ENCODE measurements around the gene EHD3. TPM values are rescaled to one million over a fixed set of nuclear protein-coding genes. Genes with fewer than 3 reads are reported as not detected.

Gene EHD3
- total and polyA plus RNA-seq, 10 donors = 4.6 to 27.2 (median 14.2) TPM

DNA sequence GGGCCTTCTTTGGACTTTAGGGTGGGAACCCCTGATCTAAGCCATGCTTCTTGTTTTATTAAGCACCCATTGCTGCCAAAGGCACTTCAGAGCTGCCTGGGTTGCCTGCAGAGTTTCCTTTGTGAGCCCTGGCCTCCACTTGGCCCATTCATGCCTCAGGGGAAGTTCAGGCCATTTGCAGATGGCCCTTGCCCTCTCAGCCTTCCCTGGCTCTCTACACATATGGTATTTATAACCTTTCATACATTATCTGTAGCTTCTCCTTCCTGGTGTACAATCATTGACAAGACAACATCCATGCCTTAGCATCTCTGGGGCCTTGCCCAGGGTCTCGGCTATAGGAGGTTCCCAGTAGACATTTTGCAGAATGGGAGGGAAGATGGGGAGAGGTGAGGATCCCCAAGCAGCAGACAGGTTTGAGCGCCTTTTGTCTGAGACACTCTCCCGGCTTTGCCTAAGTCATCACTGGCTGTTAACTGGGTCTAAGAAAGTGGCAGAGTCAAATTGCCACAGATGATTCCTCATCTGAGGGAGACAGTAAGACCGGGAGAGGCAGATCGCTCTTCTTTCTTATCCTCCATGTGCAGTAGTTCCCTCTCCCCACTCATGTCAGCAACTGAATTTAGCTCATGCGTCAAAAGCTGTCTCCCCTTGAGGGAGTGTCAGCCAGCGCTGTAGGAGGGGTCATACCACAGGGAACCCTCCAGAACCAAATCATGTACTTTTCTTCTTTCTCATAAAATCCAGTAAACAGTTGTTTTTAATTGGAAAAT is 2.7 kb downstream of the EHD3 start:
- H3K27me3 ChIP-seq (replicated peaks in 1 of 7) = no peaks in the 10 kb centered on the region
- TF ChIP-seq, protein P1, sequence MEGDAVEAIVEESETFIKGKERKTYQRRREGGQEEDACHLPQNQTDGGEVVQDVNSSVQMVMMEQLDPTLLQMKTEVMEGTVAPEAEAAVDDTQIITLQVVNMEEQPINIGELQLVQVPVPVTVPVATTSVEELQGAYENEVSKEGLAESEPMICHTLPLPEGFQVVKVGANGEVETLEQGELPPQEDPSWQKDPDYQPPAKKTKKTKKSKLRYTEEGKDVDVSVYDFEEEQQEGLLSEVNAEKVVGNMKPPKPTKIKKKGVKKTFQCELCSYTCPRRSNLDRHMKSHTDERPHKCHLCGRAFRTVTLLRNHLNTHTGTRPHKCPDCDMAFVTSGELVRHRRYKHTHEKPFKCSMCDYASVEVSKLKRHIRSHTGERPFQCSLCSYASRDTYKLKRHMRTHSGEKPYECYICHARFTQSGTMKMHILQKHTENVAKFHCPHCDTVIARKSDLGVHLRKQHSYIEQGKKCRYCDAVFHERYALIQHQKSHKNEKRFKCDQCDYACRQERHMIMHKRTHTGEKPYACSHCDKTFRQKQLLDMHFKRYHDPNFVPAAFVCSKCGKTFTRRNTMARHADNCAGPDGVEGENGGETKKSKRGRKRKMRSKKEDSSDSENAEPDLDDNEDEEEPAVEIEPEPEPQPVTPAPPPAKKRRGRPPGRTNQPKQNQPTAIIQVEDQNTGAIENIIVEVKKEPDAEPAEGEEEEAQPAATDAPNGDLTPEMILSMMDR (IDR thresholded peaks at IDR 0.05 in 8 of 11, conservative IDR thresholded peaks at IDR 0.05 in 3 of 11) = no peak
- TF ChIP-seq POLR2A (IDR thresholded peaks at IDR 0.05) (no peak), POLR2AphosphoS5 (IDR thresholded peaks at IDR 0.05) (no peak)
- intact Hi-C loops (cut with DNase I; ENCODE audit: low total_unique reads) = loop anchor here (10.0 kb wide), 1 partner anchor 78 kb away; no protein-coding TSS in a partner anchor
- 72 to 92% (median 78%) methylated on average over 7 of the region's 7 CpGs for WGBS, 5 donors
- peak overlapping the region in 2 of 8 donors; percentile 0 to 84 for H3K27ac ChIP-seq
- H3K4me3 ChIP-seq = peak overlapping the region in 1 of 8 donors; percentile 85
- H3K9me3 ChIP-seq = no peaks in the 10 kb centered on the region
- peaks cover 20 to 73% (median 54%) of the 10 kb centered on the region in 6 donors for H3K4me1 ChIP-seq
- H3K36me3 ChIP-seq = peaks cover 0 to 4% (median 0%) of the 10 kb centered on the region in 6 donors
- no peak for DNase-seq

DNA sequence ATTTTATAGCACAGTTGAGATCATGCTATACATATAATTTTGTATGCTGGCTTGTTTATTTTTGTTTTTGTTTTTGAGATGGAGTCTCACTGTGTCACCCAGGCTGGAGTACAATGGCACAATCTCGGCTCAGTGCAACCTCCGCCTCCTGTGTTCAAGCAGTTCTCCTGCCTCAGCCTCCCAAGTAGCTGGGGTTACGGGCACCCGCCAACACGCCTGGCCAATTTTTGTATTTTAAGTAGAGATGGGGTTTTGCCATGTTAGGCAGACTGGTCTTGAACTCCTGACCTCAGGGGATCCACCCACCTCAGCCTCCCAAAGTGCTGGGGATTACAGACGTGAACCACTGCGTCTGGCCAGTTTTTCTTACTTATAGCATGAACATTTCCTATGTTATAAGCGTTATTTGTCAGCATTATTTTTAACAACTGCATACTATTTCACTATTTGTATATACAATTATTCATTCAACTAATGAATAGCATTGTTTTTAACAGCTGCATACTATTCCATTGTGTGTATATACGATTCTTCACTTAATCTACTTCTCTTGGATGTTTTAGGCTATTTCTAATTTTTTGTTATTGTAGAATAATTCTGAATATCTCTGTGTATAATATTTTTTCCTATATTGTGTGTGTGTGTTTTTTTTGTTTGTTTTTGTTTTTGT is 3.5 kb downstream of the EHD3 start:
- Histone ChIP-seq H3K27ac (no peak overlapping the region), H3K36me3 (peaks cover 0 to 4% (median 0%) of the 10 kb centered on the region in 6 donors), H3K4me3 (no peak overlapping the region), H3K4me1 (peaks cover 20 to 80% (median 60%) of the 10 kb centered on the region in 6 donors), H3K9me3 (no peaks in the 10 kb centered on the region), H3K27me3 (replicated peaks in 1 of 7) (no peaks in the 10 kb centered on the region)
- no peak for DNase-seq
- TF ChIP-seq POLR2AphosphoS5 (IDR thresholded peaks at IDR 0.05) (no peak), POLR2A (IDR thresholded peaks at IDR 0.05) (no peak)
- TF ChIP-seq, protein P1 (IDR thresholded peaks at IDR 0.05 in 8 of 11, conservative IDR thresholded peaks at IDR 0.05 in 3 of 11) = no peak
- intact Hi-C loops (cut with DNase I; ENCODE audit: low total_unique reads) = loop anchor here (10.0 kb wide), 1 partner anchor 77 kb away; no protein-coding TSS in a partner anchor
- WGBS, 5 donors = 90 to 97% (median 91%) methylated on average over 9 of the region's 9 CpGs

DNA sequence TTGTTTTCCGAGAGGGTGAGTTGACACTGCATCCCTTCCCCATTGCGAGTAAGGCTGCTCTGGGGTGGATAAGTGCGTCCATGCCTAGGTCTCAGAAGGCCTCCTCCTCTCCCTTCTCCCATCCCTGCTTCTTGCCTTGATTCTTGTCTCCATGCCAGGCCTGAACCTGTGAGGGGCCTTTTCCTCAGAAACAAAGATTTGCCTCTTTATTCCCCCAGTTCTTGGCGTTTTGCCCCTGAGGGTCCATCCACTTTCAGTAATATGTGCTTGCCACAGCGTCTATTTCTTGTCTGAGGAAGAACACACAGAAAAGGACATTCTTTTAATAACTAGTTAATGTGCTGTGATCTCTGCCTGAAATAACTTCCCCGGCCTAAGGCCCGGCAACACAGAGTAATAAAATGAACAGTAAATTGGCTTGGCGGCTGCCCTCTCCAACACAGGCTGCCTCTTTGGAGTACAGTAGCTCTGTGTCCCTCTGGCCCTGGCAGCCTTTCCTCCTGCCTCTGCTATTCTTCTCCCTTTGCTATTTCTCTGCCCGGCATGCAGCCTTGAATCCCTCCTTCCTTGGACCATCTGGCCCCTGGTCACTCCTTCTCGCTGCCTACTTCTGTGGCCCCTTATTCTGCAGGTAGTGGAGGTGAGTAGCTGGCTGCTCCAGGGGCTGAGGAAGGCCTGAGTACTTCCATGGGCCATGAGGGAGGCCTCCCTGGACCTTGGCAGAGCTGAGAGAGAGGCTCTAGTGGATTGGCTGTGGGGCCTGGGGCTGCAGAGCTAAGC is 4.4 kb downstream of the EHD3 start:
- no peak overlapping the region for H3K4me3 ChIP-seq
- H3K4me1 ChIP-seq = peaks cover 20 to 75% (median 56%) of the 10 kb centered on the region in 6 donors
- TF ChIP-seq POLR2A (IDR thresholded peaks at IDR 0.05) (no peak), POLR2AphosphoS5 (IDR thresholded peaks at IDR 0.05) (no peak)
- TF ChIP-seq, protein P1 (IDR thresholded peaks at IDR 0.05 in 8 of 11, conservative IDR thresholded peaks at IDR 0.05 in 3 of 11) = no peak
- WGBS, 5 donors = 91 to 94% (median 93%) methylated on average over 10 of the region's 10 CpGs
- H3K9me3 ChIP-seq = no peaks in the 10 kb centered on the region
- intact Hi-C loops (cut with DNase I; ENCODE audit: low total_unique reads) = loop anchor here (10.0 kb wide), 1 partner anchor 76 kb away; no protein-coding TSS in a partner anchor
- peak overlapping the region in 3 of 8 donors; percentile 59 to 73 (median 65) for H3K27ac ChIP-seq
- no peak for DNase-seq
- H3K27me3 ChIP-seq (replicated peaks in 1 of 7) = no peaks in the 10 kb centered on the region
- H3K36me3 ChIP-seq = peaks cover 0 to 4% (median 0%) of the 10 kb centered on the region in 6 donors

Measured in spleen (tissue), 11 donors.